Raji (cell line): ENCODE results near the gene TMEM45A.

Source experiments
- POLR2A ChIP-seq: IDR thresholded peaks from 2 replicates; pipeline ENCODE4 v1.6.1; 2011; ENCODE audit warnings: low read depth, low read length, control low read depth; ENCODE audit not compliant: insufficient read depth

TMEM45A gene

DNA sequence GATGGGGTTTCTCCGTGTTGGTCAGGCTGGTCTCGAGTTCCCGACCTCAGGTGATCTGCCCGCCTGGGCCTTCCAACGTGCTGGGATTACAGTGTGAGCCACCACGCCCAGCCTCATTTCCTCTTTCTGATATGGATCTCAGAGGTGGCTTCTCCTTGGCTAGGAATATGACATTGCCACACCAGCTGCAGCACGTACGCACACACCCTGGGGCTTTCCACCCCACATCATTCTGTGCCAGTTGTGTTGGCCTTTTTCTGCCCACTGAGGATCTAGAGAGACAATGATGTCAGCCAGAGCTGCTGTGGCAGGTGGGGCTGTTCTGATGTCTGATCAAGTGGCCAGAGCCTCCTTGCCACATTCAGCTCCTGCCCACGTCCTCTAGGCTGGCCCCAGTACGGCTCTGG lies 29.0 kb downstream of the TMEM45A start:
- TF ChIP-seq POLR2A = no peak

DNA sequence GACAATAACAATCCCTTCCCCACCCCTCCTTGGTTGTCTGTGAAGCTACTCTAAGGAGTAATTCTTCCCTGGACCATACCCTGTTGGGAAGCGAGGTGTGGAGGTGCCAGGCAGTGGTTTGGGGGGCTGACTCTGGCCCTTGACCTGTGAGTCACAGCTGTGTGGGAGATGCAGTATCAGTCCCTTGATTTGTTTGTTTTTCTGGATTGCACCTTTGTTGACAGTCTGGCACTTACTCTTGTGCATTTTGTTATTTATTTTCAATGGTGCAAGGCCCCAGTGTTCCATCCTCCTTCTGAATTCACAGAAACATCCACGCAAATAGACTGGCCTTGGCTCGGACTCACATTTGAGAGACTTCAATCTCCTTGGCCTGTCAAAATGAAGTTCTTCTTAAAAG lies 29.7 kb downstream of the TMEM45A start:
- TF ChIP-seq POLR2A = no peak

DNA sequence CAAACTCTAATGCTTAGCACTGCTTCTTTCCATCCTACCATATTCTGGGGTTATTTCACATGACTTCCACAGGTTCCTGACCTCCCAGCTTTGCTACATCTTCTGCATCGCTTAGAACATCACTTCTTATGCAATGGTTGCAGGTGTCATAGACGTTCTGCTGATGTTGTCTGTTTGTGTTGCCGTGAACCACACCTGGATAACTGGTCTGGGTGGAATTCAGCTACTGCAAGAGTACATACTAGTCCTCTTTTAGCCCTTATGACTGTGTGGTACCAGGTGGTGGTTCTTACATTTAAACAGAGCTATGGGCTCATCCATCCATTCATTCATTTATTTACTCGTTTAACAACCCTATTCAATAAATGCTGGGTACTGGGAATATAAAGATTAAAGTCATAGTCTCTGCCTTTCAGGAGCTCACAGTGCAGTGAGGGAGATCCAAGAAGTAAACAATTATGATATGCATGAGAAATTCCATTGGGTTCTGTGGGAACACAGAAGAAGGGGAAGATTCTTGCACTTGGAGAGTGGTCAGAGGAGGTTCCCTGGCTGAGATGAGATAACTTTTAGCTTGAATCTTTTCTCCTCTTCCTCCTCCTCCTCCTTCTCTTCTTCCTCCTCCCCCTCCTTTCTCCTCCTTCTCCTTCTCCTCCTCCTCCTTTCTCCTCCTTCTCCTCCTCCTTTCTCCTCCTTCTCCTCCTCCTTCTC lies 30.8 kb downstream of the TMEM45A start:
- TF ChIP-seq POLR2A = no peak

DNA sequence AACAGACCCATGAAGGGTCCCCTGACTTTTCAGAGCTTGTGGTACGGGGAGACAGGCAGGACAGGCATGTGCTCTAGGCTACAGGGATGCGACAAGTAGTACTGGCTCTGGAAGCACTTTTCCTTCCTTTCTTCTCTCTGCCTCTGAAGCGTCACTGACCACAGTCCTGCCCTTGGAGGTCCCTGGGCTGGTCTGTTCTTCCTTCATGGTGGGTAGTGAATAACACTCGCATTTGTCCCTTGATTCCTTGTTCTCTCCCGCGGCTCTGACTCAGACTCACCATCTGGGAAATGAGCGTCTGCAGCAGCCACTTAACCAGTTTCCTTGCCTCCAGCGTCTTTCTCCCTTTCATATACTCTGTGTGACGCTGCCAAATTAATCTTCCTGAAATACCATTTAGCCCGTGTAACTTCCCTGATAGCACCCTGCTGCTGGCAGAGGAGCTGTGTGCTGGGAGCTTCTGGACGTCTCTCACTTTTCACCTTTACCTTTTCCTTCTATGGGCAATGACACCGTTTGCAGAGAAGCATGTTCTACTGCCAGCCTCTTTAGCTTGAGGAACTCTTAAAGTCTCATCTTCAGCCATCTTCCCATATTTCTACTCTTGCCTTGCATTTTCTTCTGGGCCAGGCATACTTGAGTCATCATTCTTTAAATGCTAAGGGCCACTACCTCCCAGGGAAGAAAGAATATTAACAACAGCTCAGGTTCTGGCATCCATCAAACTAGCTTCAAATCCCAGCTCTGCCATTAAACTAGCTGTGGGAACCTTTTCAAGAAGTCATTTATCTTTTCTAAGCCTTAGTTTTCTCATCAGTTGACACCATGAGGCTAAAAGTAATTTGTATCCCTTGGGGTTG lies 33.6 kb downstream of the TMEM45A start:
- TF ChIP-seq POLR2A = no peak

DNA sequence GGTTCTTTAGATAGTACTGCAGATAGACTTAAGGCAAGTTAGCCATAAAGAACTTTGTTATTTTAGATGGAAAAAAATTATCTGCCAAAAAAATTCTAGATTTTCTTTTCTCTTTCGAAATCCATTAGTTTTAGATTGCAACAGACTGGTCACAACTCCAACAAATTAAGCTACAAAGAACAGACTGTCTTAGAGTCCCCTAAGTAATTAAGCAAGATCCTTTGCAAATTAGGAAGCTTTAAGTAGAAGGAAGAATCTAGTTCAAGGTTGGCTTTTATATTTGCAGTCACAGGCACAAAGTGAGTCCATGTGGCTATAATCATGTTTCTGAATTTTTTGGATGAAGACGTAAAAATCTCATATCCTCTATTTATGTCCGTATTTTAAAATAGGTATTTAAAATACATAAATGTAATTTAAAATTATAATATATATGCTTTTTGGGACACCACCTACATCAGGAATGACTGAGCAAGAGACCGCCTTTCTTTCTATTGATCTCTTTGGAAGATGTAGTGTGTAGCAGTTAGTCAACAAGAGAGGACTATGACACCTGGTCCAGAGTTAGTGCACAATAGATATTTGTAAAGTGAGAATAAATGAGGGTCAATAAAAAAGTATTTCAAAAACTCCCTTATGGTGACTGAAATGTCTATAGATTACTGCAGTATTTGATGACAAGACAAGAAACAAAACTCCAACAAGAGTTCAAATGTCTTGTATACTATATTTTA lies 34.4 kb downstream of the TMEM45A start:
- no peak for TF ChIP-seq POLR2A

DNA sequence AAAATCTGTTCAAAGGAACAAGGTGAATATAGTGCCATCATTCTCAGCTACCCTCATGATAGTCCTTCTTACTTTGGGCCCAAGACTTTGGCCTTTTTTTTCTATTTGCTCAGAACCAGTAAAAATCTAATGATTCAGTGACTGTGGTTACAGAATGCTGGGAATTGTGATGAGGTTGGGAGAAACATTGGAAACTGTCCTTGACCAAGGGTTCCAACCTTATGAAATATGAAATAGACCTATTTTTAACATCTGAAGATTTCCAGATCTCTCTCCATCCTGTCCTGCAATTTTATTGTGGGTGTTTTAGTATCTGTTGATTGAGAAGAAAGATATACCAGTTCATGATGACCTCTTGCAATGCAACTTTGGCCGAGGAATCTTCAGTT lies 34.9 kb downstream of the TMEM45A start:
- no peak for TF ChIP-seq POLR2A

DNA sequence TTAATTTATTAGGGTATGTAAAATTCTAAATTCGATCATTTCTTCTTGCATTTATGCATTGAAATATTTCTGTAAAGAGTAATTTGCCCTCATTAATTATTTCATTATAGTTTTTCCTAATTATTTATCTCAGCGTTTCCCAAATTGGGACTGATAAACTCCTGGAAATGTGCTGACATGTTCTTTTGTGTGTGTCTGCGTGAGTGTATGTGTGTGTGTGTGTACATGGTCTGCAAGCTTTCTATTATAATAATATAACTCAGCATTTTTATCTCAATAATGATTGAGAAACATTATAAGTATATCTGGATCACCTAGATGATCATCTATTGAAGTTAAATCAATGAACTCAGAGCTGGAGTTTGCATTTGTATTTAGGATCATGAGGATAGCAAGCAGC lies 38.7 kb downstream of the TMEM45A start:
- TF ChIP-seq POLR2A = no peak

DNA sequence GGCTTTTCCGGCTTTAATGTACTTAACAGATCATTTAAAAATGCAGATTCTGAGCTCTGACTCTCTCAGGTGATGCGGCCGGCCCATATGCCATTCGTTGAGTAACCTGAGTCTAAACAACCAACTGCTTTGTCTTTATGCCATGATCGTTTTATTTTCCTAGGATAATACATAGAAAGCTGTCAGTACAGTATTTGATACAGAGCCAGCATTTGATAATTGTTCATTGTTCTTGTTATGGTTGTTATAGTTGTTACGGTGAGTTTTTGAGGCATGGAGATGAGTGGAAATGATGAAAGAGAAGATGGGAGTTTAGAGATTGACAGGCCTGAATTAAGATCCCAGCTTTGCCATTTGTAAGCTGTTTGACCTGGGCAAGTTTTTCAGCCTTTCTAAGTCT lies 40.0 kb downstream of the TMEM45A start:
- no peak for TF ChIP-seq POLR2A

DNA sequence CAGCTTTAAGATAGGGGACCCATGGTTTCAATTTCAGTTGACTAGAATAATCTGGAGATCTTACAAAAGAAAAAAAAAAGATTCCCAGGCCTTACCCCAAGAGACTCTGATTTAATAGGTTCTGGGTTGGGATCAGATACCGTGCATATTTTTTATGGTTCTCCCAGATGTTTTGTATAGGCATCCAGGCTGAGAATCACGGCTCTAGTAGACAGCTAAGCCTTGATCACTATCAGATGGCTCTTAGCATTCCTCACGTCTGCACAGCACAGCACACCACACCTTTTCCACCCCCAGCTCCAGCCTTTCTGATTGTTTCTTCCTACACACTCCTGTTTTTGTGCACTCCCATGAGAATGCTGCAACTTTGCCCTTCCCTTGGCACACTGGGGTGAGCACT lies 40.8 kb downstream of the TMEM45A start:
- TF ChIP-seq POLR2A = no peak

DNA sequence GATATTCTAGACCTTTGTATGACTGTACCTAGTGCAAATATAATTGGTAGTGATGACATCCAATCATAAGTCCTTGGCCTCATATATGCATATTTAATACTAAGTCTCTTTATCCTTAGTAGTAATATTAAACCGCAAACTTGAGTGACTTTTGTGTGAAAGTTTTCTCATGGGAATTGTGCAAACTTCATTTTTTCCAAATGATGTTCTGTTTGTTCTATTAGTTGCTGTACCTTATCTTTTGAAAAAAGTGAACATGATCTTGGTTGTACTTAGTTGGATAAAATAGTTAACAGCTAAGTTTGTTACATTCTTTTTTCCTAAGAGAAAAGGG lies 43.2 kb downstream of the TMEM45A start:
- TF ChIP-seq POLR2A = no peak

DNA sequence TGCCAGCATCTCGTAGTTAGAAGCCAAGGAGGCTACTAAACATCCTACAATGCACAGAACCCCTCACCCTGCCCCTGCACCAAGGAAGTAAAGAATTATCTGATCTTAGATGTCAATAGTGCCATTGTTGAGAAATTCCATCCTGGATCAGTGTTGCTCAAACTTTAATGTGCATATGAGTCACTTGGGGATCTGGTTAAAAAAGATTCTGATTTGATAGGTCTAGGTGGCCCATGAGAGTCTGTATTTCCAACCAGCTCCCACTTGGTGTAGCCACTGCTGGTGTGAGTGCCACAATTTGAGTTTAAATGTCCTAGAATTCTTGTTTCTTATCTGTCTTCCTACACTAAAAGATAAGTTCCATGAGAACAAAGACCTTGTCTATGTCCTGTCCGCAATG lies 43.7 kb downstream of the TMEM45A start:
- no peak for TF ChIP-seq POLR2A

DNA sequence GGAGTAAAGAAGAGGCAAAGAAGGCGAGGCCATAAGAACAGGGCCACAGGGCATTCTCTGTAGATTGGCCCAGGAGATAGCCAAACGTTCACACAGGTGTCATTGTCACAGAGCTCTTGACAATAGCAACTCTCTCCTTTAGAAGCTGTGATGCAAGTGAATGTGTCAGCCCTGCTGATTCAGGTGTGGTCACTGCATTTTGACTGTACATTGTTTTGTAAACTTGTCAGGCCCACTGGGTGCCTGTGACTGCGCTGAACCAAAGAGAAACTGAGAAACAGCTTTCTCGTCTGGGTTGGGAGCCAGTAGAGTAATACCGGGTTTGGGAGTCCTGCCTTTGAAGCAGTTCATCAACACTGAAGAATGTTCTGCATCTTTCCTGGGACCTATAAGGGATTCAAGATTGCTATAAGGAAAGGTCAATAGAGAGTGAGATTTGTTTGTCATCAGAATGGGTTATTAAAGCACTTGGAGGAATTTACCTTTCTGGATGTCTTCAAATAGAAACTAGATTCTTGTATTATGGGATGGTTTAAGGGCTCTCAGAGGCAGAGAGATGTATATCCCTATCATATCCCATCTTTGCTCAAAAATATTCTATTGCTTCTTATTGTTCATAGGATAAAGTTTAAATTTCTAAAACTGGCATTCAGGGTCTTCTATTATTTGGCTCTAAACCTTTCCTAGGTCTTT lies 45.4 kb downstream of the TMEM45A start:
- TF ChIP-seq POLR2A = no peak

DNA sequence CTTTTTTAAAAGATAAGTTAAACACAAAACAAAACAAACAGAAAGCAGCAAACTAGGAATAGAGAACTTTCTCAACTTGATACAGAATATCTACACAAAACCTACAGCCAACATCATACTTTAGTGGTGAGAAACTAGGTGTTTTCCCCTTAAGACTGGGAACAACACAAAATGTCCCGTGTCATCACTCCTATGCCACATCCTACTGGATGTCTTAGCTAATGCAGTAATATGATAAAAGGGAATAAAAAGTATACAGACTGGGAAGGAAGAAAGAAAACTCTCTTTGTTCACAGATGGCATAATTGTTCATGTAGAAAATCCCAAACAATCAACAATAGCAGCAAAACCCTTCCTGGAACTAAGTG lies 45.9 kb downstream of the TMEM45A start:
- TF ChIP-seq POLR2A = no peak

DNA sequence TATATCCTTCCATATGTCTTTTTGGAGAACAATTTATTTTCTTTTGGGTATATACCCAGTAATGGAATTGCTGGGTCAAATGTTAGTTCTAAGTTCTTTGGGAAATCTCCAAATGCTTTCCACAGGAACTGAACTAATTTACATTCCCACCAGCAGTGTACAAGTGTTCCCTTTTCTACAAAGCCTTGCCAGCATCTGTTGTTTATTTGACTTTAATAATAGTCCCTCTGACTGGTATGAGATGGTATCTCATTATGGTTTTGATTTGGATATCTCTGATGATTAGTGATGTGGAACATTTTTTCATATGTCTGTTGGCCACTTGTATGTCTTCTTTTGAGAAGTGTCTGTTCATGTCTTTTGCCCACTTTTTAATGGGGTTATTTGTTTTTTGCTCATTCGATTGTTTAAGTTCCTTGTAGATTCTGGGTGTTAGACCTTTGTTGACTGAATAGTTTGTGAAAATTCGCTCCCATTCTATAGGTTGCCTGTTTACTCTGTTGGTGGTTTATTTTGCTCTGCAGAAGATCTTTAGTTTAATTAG lies 48.4 kb downstream of the TMEM45A start:
- no peak for TF ChIP-seq POLR2A

DNA sequence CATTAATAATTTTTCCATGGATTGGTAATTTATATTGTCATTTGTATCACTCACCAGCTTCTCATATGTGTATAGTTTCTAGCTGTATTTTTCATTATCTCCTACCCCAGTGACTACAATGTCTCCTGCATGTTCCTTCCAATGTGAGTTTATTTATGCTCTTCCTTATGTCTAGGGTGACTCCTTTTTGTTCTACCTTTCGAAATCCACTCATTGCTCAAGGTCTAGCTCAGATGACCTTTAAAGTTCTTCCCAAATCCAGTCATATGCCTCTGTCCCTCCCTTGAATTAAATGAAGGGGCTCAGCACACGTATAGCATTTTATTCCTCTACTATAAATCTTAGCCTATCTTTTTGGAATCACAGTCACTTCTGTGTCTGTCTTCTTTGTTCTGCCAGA lies 53.0 kb downstream of the TMEM45A start:
- no peak for TF ChIP-seq POLR2A

DNA sequence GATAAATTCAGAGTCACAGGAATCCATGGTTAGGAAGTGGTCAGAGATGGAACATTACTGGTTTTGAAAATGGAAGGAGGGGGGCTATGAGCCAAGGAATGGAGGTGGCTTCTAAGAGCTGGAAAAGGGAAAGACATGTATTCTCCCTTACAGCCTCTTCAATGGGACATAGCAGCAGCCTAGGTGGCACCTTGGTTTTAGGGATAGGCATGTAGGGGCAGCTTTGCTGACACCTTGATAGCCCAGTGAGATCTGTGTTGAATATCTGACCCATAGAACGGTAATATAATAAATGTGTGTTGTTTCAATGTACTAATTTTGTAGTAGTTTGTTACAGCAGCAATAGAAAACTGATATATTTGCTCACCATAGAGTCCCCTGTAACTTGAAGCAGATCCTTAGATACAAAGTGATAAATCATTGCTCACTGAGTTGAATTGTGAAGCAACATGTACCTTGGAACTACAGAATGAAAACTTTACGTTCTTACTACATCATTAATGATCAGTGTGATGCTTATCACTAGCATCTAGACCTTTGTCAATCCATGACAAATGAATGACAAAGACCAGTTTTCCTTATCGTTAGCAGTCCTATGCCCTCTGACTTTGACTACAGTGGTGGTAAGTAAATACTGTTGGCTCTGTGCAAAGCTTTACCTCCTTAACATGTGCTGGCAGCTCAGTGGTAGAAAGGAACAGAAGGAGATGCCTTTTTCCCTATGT lies 53.8 kb downstream of the TMEM45A start:
- TF ChIP-seq POLR2A = no peak
